HUES64 (cell line): ENCODE measurements around the gene ADIPOR2.
"Not testable (repeated sequence)": the region's sequence is repeated elsewhere in the genome, so short reads cannot be mapped to it uniquely, and the experiment has no call there.

ENCODE experiments used
- H3K27ac ChIP-seq: 2 replicates; pipeline ENCODE4 v1.7.0; 2013; ENCODE audit warnings: low read depth, low read length, inconsistent platforms
- H3K27me3 ChIP-seq: 2 replicates; pipeline ENCODE4 v1.6.1; 2013; ENCODE audit warnings: mild to moderate bottlenecking, low read length; ENCODE audit not compliant: insufficient read depth
- H3K36me3 ChIP-seq: 2 replicates; pipeline ENCODE4 v1.6.1; 2013; ENCODE audit warnings: mild to moderate bottlenecking, low read length; ENCODE audit not compliant: insufficient read depth
- H3K4me1 ChIP-seq: 2 replicates; pipeline ENCODE4 v1.6.1; 2013; ENCODE audit warnings: mild to moderate bottlenecking, low read length, moderate library complexity; ENCODE audit not compliant: insufficient read depth
- H3K4me3 ChIP-seq: 2 replicates; pipeline ENCODE4 v1.5.1; 2013; ENCODE audit warnings: mild to moderate bottlenecking, low read length, moderate library complexity
- H3K9ac ChIP-seq: 2 replicates; pipeline ENCODE4 v1.6.1; 2013; ENCODE audit warnings: mild to moderate bottlenecking, low read depth, low read length
- H3K9me3 ChIP-seq: 2 replicates; pipeline ENCODE4 v1.6.1; 2013; ENCODE audit warnings: low read depth, low read length; ENCODE audit not compliant: insufficient read depth
- WGBS: fragments of 150-250, 120-280 bp; methylation state at CpG from one replicate; pipeline ENCODE4 v1.1.7; 2013; ENCODE audit warnings: missing lambda C conversion rate; 5-methylcytosine and 5-hydroxymethylcytosine counted together

ADIPOR2 gene

GRCh38 chr12:1720494-1720893 is 29.6 kb downstream of the ADIPOR2 start:
- Histone ChIP-seq H3K4me1 (peaks cover 7% of the 10 kb centered on the region), H3K27ac (no peak overlapping the region)
- WGBS: 70% methylated on average over 3 of the region's 3 CpGs

GRCh38 chr12:1723721-1724120 is 32.9 kb downstream of the ADIPOR2 start:
- 97% methylated on average over 6 of the region's 6 CpGs for WGBS
- no peak overlapping the region for H3K4me3 ChIP-seq

More at GRCh38 chr12:1720494-1720893, 29.6 kb downstream of the ADIPOR2 start:
- Histone ChIP-seq H3K9me3 (peaks cover 7% of the 10 kb centered on the region; the same call in 1 of the 2 replicates), H3K36me3 (0 out of 2 replicates have a peak, but pooled peaks cover 4% of the 10 kb centered on the region), H3K9ac (no peak overlapping the region), H3K27me3 (no peaks in the 10 kb centered on the region), H3K4me3 (no peak overlapping the region)

GRCh38 chr12:1724250-1724649 is 33.4 kb downstream of the ADIPOR2 start:
- Histone ChIP-seq H3K27me3 (no peaks in the 10 kb centered on the region), H3K9ac (no peak overlapping the region), H3K36me3 (0 out of 2 replicates have a peak, but pooled peaks cover 4% of the 10 kb centered on the region), H3K4me3 (no peak overlapping the region), H3K4me1 (peaks cover 7% of the 10 kb centered on the region), H3K27ac (no peak overlapping the region), H3K9me3 (peaks cover 6% of the 10 kb centered on the region; the same call in 1 of the 2 replicates)
- WGBS: 97% methylated on average over 3 of the region's 3 CpGs

More at GRCh38 chr12:1723721-1724120, 32.9 kb downstream of the ADIPOR2 start:
- Histone ChIP-seq H3K27ac (no peak overlapping the region), H3K9ac (no peak overlapping the region), H3K4me1 (peaks cover 7% of the 10 kb centered on the region), H3K36me3 (0 out of 2 replicates have a peak, but pooled peaks cover 4% of the 10 kb centered on the region), H3K27me3 (no peaks in the 10 kb centered on the region), H3K9me3 (peaks cover 7% of the 10 kb centered on the region; the same call in 1 of the 2 replicates)

- Histone ChIP-seq H3K27ac (no peak overlapping the region), H3K27me3 (no peaks in the 10 kb centered on the region), H3K36me3 (no peaks in the 10 kb centered on the region; the same call in 1 of the 2 replicates), H3K4me1 (peaks cover 4% of the 10 kb centered on the region), H3K4me3 (no peak overlapping the region), H3K9ac (no peak overlapping the region), H3K9me3 (no peaks in the 10 kb centered on the region)
- WGBS: 93% methylated on average over 3 of the region's 3 CpGs
Measured at GRCh38 chr12:1726753-1727152, 35.9 kb downstream of the ADIPOR2 start.

GRCh38 chr12:1728824-1729223 is 38.0 kb downstream of the ADIPOR2 start:
- no peak overlapping the region for H3K9ac ChIP-seq
- no peaks in the 10 kb centered on the region for H3K27me3 ChIP-seq
- no peak overlapping the region for H3K27ac ChIP-seq
- no peak overlapping the region for H3K4me3 ChIP-seq
- no peaks in the 10 kb centered on the region for H3K4me1 ChIP-seq
- H3K36me3 ChIP-seq: no peaks in the 10 kb centered on the region; the same call in 1 of the 2 replicates
- no peaks in the 10 kb centered on the region for H3K9me3 ChIP-seq
- no CpG with 5 or more reads among the region's 1 CpG for WGBS

GRCh38 chr12:1731019-1731687 is 40.3 kb downstream of the ADIPOR2 start:
- Histone ChIP-seq H3K4me3 (no peak overlapping the region), H3K4me1 (no peaks in the 10 kb centered on the region), H3K27me3 (no peaks in the 10 kb centered on the region), H3K9ac (no peak overlapping the region), H3K36me3 (no peaks in the 10 kb centered on the region; the same call in 1 of the 2 replicates), H3K27ac (no peak overlapping the region), H3K9me3 (no peaks in the 10 kb centered on the region)
- 97% methylated on average over 11 of the region's 11 CpGs for whole genome bisulfite sequencing

- 94% methylated on average over 10 of the region's 10 CpGs for WGBS
- not testable (repeated sequence) for H3K27me3 ChIP-seq, H3K4me1 ChIP-seq, H3K9ac ChIP-seq, H3K27ac ChIP-seq, H3K4me3 ChIP-seq, H3K9me3 ChIP-seq, H3K36me3 ChIP-seq
Measured at GRCh38 chr12:1731688-1732078, 40.8 kb downstream of the ADIPOR2 start.

- H3K4me3 ChIP-seq: no peak overlapping the region
- no peaks in the 10 kb centered on the region; the same call in 1 of the 2 replicates for H3K36me3 ChIP-seq
- H3K4me1 ChIP-seq: no peaks in the 10 kb centered on the region
- H3K9ac ChIP-seq: no peak overlapping the region
- H3K9me3 ChIP-seq: no peaks in the 10 kb centered on the region
- no peaks in the 10 kb centered on the region for H3K27me3 ChIP-seq
- no CpG with 5 or more reads among the region's 1 CpG for WGBS
- no peak overlapping the region for H3K27ac ChIP-seq
Measured at GRCh38 chr12:1732914-1733313, 42.0 kb downstream of the ADIPOR2 start.

GRCh38 chr12:1733712-1734111 is 42.8 kb downstream of the ADIPOR2 start:
- H3K36me3 ChIP-seq, H3K9me3 ChIP-seq, H3K4me3 ChIP-seq, H3K27ac ChIP-seq, H3K9ac ChIP-seq, H3K27me3 ChIP-seq, H3K4me1 ChIP-seq: not testable (repeated sequence)
- WGBS: 99% methylated on average over 4 of the region's 5 CpGs

GRCh38 chr12:1737652-1738286 is 46.9 kb downstream of the ADIPOR2 start:
- no peak overlapping the region for H3K9ac ChIP-seq
- no peaks in the 10 kb centered on the region for H3K27me3 ChIP-seq
- no peaks in the 10 kb centered on the region for H3K9me3 ChIP-seq
- peaks cover 7% of the 10 kb centered on the region; the same call in 1 of the 2 replicates for H3K4me1 ChIP-seq
- H3K27ac ChIP-seq: no peak overlapping the region
- no peak overlapping the region for H3K4me3 ChIP-seq
- H3K36me3 ChIP-seq: no peaks in the 10 kb centered on the region
- 94% methylated on average over 5 of the region's 6 CpGs for WGBS

GRCh38 chr12:1738446-1738845 is 47.6 kb downstream of the ADIPOR2 start:
- no peaks in the 10 kb centered on the region for H3K27me3 ChIP-seq
- H3K36me3 ChIP-seq: no peaks in the 10 kb centered on the region
- no peak overlapping the region for H3K27ac ChIP-seq
- H3K9me3 ChIP-seq: no peaks in the 10 kb centered on the region
- H3K4me1 ChIP-seq: peaks cover 7% of the 10 kb centered on the region; the same call in 1 of the 2 replicates
- no peak overlapping the region for H3K4me3 ChIP-seq
- H3K9ac ChIP-seq: no peak overlapping the region
